Mucosa of descending colon (tissue), 3 donors: ENCODE results near the gene GBA2. TPM values are rescaled to one million over a fixed set of nuclear protein-coding genes. Genes with fewer than 3 reads are reported as not detected.

Source experiments
- ATAC-seq: fragments of 200-7000 bp; cut with Tn5 transposase; one replicate; pipeline ENCODE4 v1.9.1; 2020; ENCODE audit warnings: mild to moderate bottlenecking, moderate library complexity
- DNase-seq, 3 donors: peaks; one replicate each; pipeline ENCODE4 v3.0.0-alpha.2; 2020
- H3K36me3 ChIP-seq: fragments of 200-600 bp; one replicate; pipeline ENCODE4 v1.8.0; 2021; ENCODE audit warnings: low read depth, mild to moderate bottlenecking
- H3K4me1 ChIP-seq: fragments of 200-600 bp; one replicate; pipeline ENCODE4 v1.8.0; 2021; ENCODE audit warnings: low read depth, mild to moderate bottlenecking
- H3K4me3 ChIP-seq: fragments of 200-600 bp; one replicate; pipeline ENCODE4 v1.8.0; 2021; ENCODE audit warnings: mild to moderate bottlenecking
- H3K9me3 ChIP-seq: fragments of 200-600 bp; one replicate; pipeline ENCODE4 v1.8.0; 2021; ENCODE audit warnings: mild to moderate bottlenecking
- CTCF ChIP-seq: fragments of 200-600 bp; IDR thresholded peaks from one replicate; pipeline ENCODE4 v1.8.0; 2022; ENCODE audit warnings: antibody characterized with exemption, mild to moderate bottlenecking
- intact Hi-C, 2 donors: fragments of 100-400 bp; cut with DNase I in 1 of 2; cut with micrococcal nuclease in 1 of 2; formaldehyde crosslinking; loops; one replicate each; pipeline versions ENCODE4 v1.11.0 to v1.11.1; 2022; cut with DNase I, micrococcal nuclease
- total RNA-seq, 3 donors: library from RNA; stranded (reverse); fragmentation: NEBNext Ultra II Directional in 2 of 3; extraction: Animal tissue kit (Norgen Biotek cat#: 25700) in 2 of 3; gene quantifications; one replicate each; pipeline versions ENCODE4 v1.2.1 to v1.2.4, GENCODE V29; 2021 to 2023
- donor health status: DM: no; HTN: no; CAD: no; lungs with moderate emphysema.
- donor health status: DM: no; HTN: no; CAD: no.
- donor health status: DM: no; HTN: yes; CAD: no.

The GBA2 gene
- total RNA-seq, 3 donors from 2014 or later, result 157 to 285 (median 223) TPM

- no peaks in the 10 kb centered on the region for H3K4me1 ChIP-seq
- no peak for TF ChIP-seq CTCF
- ATAC-seq, result no peak
- no peak overlapping the region for H3K4me3 ChIP-seq
- DNase-seq, result no peak
- intact Hi-C loops, result loop anchor here in 1 of 2 donors (10.0 kb wide), 1 partner anchor 101 kb away; no protein-coding TSS in a partner anchor
- H3K9me3 ChIP-seq, result no peaks in the 10 kb centered on the region
- no peaks in the 10 kb centered on the region for H3K36me3 ChIP-seq
Measured at GRCh38 chr9:35783418-35783817, 34.4 kb upstream of the GBA2 start.

GRCh38 chr9:35781066-35781465 lies 32.0 kb upstream of the GBA2 start:
- no peaks in the 10 kb centered on the region for H3K9me3 ChIP-seq
- DNase-seq, result no peak
- no peaks in the 10 kb centered on the region for H3K36me3 ChIP-seq
- intact Hi-C loops, result loop anchor here in 1 of 2 donors (10.0 kb wide), 1 partner anchor 104 kb away; no protein-coding TSS in a partner anchor
- no peak overlapping the region for H3K4me3 ChIP-seq
- no peaks in the 10 kb centered on the region for H3K4me1 ChIP-seq
- ATAC-seq, result no peak
- TF ChIP-seq CTCF, result no peak

DNA sequence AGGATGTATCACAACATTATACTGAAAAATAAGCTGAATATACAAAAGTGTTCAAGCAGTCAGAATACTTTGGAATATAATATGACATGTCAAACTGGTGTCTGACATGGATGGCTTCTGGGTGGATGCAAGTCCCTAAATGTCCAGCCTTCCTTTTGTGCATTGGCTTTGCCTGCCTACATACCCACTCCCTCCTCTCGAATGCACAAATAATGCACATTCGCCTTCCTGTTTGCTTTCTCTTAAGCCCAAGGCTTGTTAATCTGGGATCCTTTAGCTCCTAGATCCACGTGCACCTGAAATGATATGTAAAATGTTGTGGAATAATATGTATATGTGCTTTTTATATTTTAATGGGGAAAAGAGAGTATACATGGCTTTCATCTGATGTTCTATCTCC lies 29.5 kb upstream of the GBA2 start:
- no peaks in the 10 kb centered on the region for H3K36me3 ChIP-seq
- intact Hi-C loops, result no loop called here
- no peak overlapping the region for H3K4me3 ChIP-seq
- TF ChIP-seq CTCF, result no peak
- DNase-seq (no peak), ATAC-seq (no peak)
- no peaks in the 10 kb centered on the region for H3K4me1 ChIP-seq
- H3K9me3 ChIP-seq, result no peaks in the 10 kb centered on the region

GRCh38 chr9:35776018-35776417 lies 27.0 kb upstream of the GBA2 start:
- H3K36me3 ChIP-seq, result no peaks in the 10 kb centered on the region
- no peaks in the 10 kb centered on the region for H3K9me3 ChIP-seq
- H3K4me3 ChIP-seq, result no peak overlapping the region
- H3K4me1 ChIP-seq, result peaks cover 16% of the 10 kb centered on the region
- no peak for DNase-seq
- TF ChIP-seq CTCF, result no peak
- intact Hi-C loops, result no loop called here
- no peak for ATAC-seq

DNA sequence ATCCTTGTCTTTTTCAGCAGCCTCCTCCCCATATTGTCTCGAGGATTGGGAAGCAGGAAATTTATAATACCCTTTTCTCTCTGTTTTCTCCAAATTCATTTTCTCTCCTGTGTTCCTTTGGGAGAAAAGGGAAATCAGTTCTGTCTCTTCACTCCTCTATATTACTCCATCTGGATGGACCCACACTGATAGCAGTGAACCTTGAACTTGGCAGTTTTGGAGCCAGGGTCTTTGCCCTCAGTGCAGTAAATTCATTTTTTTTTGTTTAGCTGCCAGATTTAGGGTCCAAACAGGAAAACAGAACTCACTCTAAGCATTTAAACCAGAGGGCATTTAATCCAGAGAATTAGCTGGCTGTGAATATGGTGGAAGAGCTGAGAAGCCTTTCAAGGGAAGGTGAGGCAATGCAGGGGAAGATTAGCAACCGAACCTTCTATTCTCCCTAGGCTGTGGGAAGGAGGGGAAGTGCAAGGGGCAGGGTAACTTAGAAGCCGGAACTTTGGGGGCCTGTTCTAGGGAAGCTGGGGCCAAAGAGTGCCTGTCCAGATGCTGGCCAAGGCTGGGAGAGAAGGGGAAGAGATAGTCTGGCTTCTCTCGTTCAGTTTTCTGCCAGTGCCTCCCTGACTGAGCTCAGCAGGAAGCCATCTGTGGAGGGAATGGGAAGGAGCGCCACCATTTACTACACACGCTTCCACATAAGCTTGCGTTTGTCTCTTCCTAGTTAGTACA lies 26.0 kb upstream of the GBA2 start:
- ATAC-seq (no peak), DNase-seq (no peak)
- intact Hi-C loops, result no loop called here
- no peak overlapping the region for H3K4me3 ChIP-seq
- no peaks in the 10 kb centered on the region for H3K36me3 ChIP-seq
- peaks cover 23% of the 10 kb centered on the region for H3K4me1 ChIP-seq
- TF ChIP-seq CTCF, result no peak
- H3K9me3 ChIP-seq, result no peaks in the 10 kb centered on the region
